Spleen (tissue), 11 donors: Measurements from ENCODE around the gene RAD1. TPM values are rescaled to one million over a fixed set of nuclear protein-coding genes. Genes with fewer than 3 reads are reported as not detected.

Experiments
- DNase-seq: peaks from one replicate; pipeline ENCODE4 v3.0.0-alpha.2; 2020
- H3K27ac ChIP-seq, 8 donors: fragments of 200-600 bp; sonication (generic) in 7 of 8; 1 replicate in 4 of 8; 2 replicates in 4 of 8; pipeline versions ENCODE4 v1.5.0 to v1.8.0; 2016 to 2021; ENCODE audit warnings: inconsistent platforms in 4 of 8, mild to moderate bottlenecking in 4 of 8, moderate library complexity in 1 of 8
- H3K27me3 ChIP-seq, 7 donors: fragments of 200-600 bp; sonication (generic) in 6 of 7; replicated peaks in 1 of 7; 1 replicate in 4 of 7; 2 replicates in 3 of 7; pipeline versions ENCODE4 v1.5.0 to v1.8.0; 2016 to 2021; ENCODE audit warnings: inconsistent platforms in 3 of 7, mild to moderate bottlenecking in 1 of 7
- H3K36me3 ChIP-seq, 6 donors: fragments of 200-600 bp; sonication (generic) in 5 of 6; 1 replicate in 4 of 6; 2 replicates in 2 of 6; pipeline versions ENCODE4 v1.5.0 to v1.8.0; 2016 to 2021; ENCODE audit warnings: inconsistent platforms in 2 of 6
- H3K4me1 ChIP-seq, 6 donors: fragments of 200-600 bp; sonication (generic) in 5 of 6; 1 replicate in 3 of 6; 2 replicates in 3 of 6; pipeline versions ENCODE4 v1.5.0 to v1.8.0; 2016 to 2021; ENCODE audit warnings: inconsistent platforms in 3 of 6
- H3K4me3 ChIP-seq, 8 donors: fragments of 200-600 bp; sonication (generic) in 7 of 8; 1 replicate in 4 of 8; 2 replicates in 4 of 8; pipeline versions ENCODE4 v1.5.0 to v1.8.0; 2016 to 2021; ENCODE audit warnings: inconsistent platforms in 4 of 8, mild to moderate bottlenecking in 4 of 8, moderate library complexity in 2 of 8
- H3K9me3 ChIP-seq, 8 donors: fragments of 200-600 bp; sonication (generic) in 7 of 8; 1 replicate in 4 of 8; 2 replicates in 4 of 8; pipeline versions ENCODE4 v1.5.0 to v1.8.0; 2016 to 2021; ENCODE audit warnings: inconsistent platforms in 4 of 8
- POLR2A ChIP-seq, 3 donors: fragments of 450-650 bp; IDR thresholded peaks; one replicate each; pipeline ENCODE4 v1.5.1; 2017; ENCODE audit warnings: antibody characterized with exemption in 3 of 3, mild to moderate bottlenecking in 1 of 3
- POLR2AphosphoS5 ChIP-seq, 3 donors: sonication (generic); formaldehyde crosslinking; IDR thresholded peaks; one replicate each; pipeline ENCODE4 v1.5.1; 2017; ENCODE audit warnings: antibody characterized with exemption in 3 of 3
- WGBS, 5 donors: extraction: QIAGEN DNeasy Blood & Tissue Kit in 3 of 5; methylation state at CpG; one replicate each; pipeline versions ENCODE4 v1.1.5 to v1.1.7; 2013 to 2018; 5-methylcytosine and 5-hydroxymethylcytosine counted together
- intact Hi-C: fragments of 100-400 bp; cut with DNase I; formaldehyde crosslinking; loops from one replicate; pipeline ENCODE4 v1.15.0; 2023; ENCODE audit warnings: low total_unique reads
- polyA plus RNA-seq, 3 donors: library from polyadenylated mRNA; stranded (reverse); fragments of 200-250 nt; gene quantifications; one replicate each; pipeline ENCODE4 v1.2.1, GENCODE V29; 2013
- total RNA-seq, 7 donors: library from RNA; depleted of rRNA in 3 of 7; stranded (reverse); fragments of >200 nt in 3 of 7; fragmentation: NEBNext Ultra II Directional in 4 of 7; extraction: Animal tissue kit (Norgen Biotek cat#: 25700) in 4 of 7; gene quantifications; one replicate each; pipeline versions ENCODE4 v1.1.0 to v1.2.1, GENCODE V29; 2016 to 2021
- TF ChIP-seq, protein P1 (sequence below), 11 experiments: fragments of 200-600 bp in 7 of 11; fragments of 450-650 bp in 4 of 11; sonication (generic) in 4 of 11; IDR thresholded peaks in 8 of 11; conservative IDR thresholded peaks in 3 of 11; 1 replicate in 7 of 11; 2 replicates in 4 of 11; pipeline versions ENCODE4 v1.4.0 to v1.8.0; 2016 to 2021; ENCODE audit warnings: antibody characterized with exemption in 11 of 11, inconsistent platforms in 4 of 11, mild to moderate bottlenecking in 1 of 11
- donor health status: healthy with polysubstance abuse.
- donor health status: DM: no; HTN: no; CAD: no; lungs with moderate emphysema.
- donor health status: DM: no; HTN: no; CAD: no.
- donor health status: Bipolar disorder and iron deficiency.
- donor health status: healthy.
- donor health status: DM: no; HTN: no; CAD: no.
- donor health status: DM: yes; HTN: yes; CAD: no.

Gene RAD1
- total and polyA plus RNA-seq, 10 donors: 7.8 to 19.3 (median 13.8) TPM

DNA sequence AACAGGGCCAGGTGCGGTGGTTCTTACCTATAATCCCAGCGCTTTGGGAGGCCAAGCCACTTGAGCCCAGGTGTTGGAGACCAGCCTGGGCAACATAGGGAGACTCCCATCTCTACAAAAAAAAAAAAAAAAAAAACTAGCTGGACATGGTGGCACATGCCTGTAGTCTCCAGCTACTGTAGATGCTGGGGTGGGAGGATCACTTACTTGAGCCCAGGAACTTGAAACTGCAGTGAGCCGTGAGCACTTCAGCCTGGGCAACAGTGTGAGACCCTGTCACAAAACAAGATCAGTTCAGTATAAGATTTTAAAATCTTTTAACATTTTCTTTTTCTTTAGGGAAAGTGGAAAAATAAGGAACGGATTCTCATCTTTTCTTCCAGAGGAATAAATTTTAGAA lies 2.7 kb upstream of the RAD1 start:
- intact Hi-C loops: no loop called here
- H3K9me3 ChIP-seq: no peaks in the 10 kb centered on the region
- WGBS, 5 donors: 84 to 88% (median 87%) methylated on average over 4 of the region's 4 CpGs
- no peak for DNase-seq
- no peaks in the 10 kb centered on the region for H3K27me3 ChIP-seq
- H3K27ac ChIP-seq: no peak overlapping the region
- H3K36me3 ChIP-seq: peaks cover 0 to 51% (median 40%) of the 10 kb centered on the region in 6 donors
- TF ChIP-seq POLR2A (IDR thresholded peaks at IDR 0.05): no peak
- TF ChIP-seq, protein P1, sequence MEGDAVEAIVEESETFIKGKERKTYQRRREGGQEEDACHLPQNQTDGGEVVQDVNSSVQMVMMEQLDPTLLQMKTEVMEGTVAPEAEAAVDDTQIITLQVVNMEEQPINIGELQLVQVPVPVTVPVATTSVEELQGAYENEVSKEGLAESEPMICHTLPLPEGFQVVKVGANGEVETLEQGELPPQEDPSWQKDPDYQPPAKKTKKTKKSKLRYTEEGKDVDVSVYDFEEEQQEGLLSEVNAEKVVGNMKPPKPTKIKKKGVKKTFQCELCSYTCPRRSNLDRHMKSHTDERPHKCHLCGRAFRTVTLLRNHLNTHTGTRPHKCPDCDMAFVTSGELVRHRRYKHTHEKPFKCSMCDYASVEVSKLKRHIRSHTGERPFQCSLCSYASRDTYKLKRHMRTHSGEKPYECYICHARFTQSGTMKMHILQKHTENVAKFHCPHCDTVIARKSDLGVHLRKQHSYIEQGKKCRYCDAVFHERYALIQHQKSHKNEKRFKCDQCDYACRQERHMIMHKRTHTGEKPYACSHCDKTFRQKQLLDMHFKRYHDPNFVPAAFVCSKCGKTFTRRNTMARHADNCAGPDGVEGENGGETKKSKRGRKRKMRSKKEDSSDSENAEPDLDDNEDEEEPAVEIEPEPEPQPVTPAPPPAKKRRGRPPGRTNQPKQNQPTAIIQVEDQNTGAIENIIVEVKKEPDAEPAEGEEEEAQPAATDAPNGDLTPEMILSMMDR (IDR thresholded peaks at IDR 0.05 in 8 of 11, conservative IDR thresholded peaks at IDR 0.05 in 3 of 11): no peak
- TF ChIP-seq POLR2AphosphoS5 (IDR thresholded peaks at IDR 0.05): no peak
- H3K4me1 ChIP-seq: peaks cover 24 to 49% (median 39%) of the 10 kb centered on the region in 6 donors
- no peak overlapping the region for H3K4me3 ChIP-seq

DNA sequence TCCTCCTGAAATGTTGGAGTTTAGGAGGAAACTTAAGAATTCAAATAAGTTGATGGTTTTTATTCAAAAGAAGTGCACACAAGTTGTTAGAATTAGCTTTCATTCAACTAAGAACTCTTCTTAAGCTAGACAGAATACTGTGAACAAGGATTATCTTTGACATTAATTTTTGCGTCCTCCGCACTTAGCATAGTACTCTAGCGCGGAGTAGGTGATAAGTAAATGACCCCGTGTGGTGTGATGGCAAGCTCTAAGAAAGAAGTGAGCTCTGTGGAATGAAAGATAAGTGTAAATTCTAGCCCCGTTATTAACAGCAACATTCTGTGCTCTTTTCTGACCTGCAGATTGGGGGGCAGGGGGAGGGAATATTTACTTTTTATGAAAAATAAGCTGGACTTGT lies 1.2 kb upstream of the RAD1 start:
- H3K4me3 ChIP-seq: peak overlapping the region; percentile 79 to 98 (median 96)
- H3K9me3 ChIP-seq: no peaks in the 10 kb centered on the region
- intact Hi-C loops: no loop called here
- no peak for TF ChIP-seq POLR2AphosphoS5 (IDR thresholded peaks at IDR 0.05)
- no peak for TF ChIP-seq POLR2A (IDR thresholded peaks at IDR 0.05)
- TF ChIP-seq, protein P1 (IDR thresholded peaks at IDR 0.05 in 8 of 11, conservative IDR thresholded peaks at IDR 0.05 in 3 of 11): no peak
- H3K27ac ChIP-seq: peak overlapping the region in 2 of 8 donors; percentile 90 to 93
- peaks cover 24 to 56% (median 42%) of the 10 kb centered on the region in 6 donors for H3K4me1 ChIP-seq
- H3K27me3 ChIP-seq: no peaks in the 10 kb centered on the region
- no peak for DNase-seq
- 24 to 37% (median 32%) methylated on average over 6 of the region's 6 CpGs for WGBS, 5 donors
- H3K36me3 ChIP-seq: peaks cover 0 to 51% (median 34%) of the 10 kb centered on the region in 6 donors

DNA sequence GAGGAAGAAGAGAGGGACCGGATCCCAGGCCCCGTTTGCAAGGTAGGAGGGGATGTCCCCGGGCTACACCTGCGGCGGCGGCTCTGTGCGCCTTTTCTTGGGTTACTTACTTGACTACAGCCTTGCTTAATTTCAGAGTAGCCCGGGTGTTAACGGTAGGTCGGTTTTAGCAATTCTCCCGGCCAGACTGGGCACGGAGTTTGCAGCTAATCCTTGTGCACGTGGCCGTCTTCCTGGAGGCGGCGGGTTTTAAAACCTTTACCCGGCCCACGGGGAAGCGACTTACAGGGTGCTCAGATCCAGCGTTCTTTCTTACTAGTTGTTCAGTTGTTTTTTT lies 520 bp upstream of the RAD1 start:
- DNase-seq: no peak
- intact Hi-C loops: no loop called here
- peaks cover 0 to 51% (median 31%) of the 10 kb centered on the region in 6 donors for H3K36me3 ChIP-seq
- TF ChIP-seq, protein P1 (IDR thresholded peaks at IDR 0.05 in 8 of 11, conservative IDR thresholded peaks at IDR 0.05 in 3 of 11): no peak
- TF ChIP-seq POLR2AphosphoS5 (IDR thresholded peaks at IDR 0.05) (no peak), POLR2A (IDR thresholded peaks at IDR 0.05) (no peak)
- H3K4me3 ChIP-seq: peak overlapping the region; percentile 79 to 98 (median 96)
- peaks cover 24 to 56% (median 42%) of the 10 kb centered on the region in 6 donors for H3K4me1 ChIP-seq
- H3K9me3 ChIP-seq: no peaks in the 10 kb centered on the region
- no peaks in the 10 kb centered on the region for H3K27me3 ChIP-seq
- 0 to 1% (median 0%) methylated on average over 20 of the region's 20 CpGs for WGBS, 5 donors
- H3K27ac ChIP-seq: peak overlapping the region; percentile 86 to 93 (median 90)

DNA sequence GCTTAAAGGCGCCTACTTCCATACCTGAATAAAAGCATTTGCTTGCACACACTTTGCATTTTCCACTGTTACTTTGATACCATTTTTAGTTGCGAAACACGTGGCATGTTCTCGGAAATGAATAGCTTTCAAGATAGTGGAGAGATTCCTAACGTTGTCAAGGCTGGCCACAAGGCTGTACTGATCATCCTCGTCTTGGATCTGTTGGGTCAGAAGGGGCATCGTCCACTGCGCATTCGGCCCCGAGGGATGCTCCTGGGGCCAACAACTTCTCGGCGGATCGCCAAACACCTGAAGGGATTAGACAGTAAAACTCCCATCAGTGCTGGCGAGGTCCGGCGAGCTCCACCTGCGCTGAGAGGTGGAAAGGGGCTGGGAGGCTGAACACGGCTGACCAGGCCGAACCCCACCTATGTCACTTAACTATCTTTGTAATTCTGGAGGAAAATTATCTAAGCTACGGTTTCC lies 599 bp downstream of the RAD1 start:
- TF ChIP-seq POLR2AphosphoS5 (IDR thresholded peaks at IDR 0.05) (no peak), POLR2A (IDR thresholded peaks at IDR 0.05) (no peak)
- TF ChIP-seq, protein P1 (IDR thresholded peaks at IDR 0.05 in 8 of 11, conservative IDR thresholded peaks at IDR 0.05 in 3 of 11): no peak
- Histone ChIP-seq H3K36me3 (peaks cover 0 to 51% (median 28%) of the 10 kb centered on the region in 6 donors), H3K27me3 (no peaks in the 10 kb centered on the region), H3K4me3 (peak overlapping the region; percentile 79 to 98 (median 96)), H3K4me1 (peaks cover 24 to 56% (median 42%) of the 10 kb centered on the region in 6 donors), H3K9me3 (no peaks in the 10 kb centered on the region), H3K27ac (peak overlapping the region; percentile 86 to 93 (median 90))
- whole genome bisulfite sequencing, 5 donors: 2 to 4% (median 3%) methylated on average over 20 of the region's 20 CpGs
- peak; percentile 86 for DNase-seq
- intact Hi-C loops: no loop called here
